Left ventricle myocardium inferior (tissue), 1 donor: ENCODE results near the gene CD180. TPM values are rescaled to one million over a fixed set of nuclear protein-coding genes. Genes with fewer than 3 reads are reported as not detected.
A peak's percentile ranks its signal among the peaks of the same experiment; 100 is the strongest.

Experiments used
- DNase-seq: peaks from one replicate; pipeline ENCODE4 v3.0.0-alpha.2; 2020
- H3K27ac ChIP-seq: fragments of 200-600 bp; replicated peaks from 2 replicates; pipeline ENCODE4 v1.8.0; 2021
- H3K27me3 ChIP-seq: fragments of 200-600 bp; 2 replicates; pipeline ENCODE4 v1.8.0; 2021; ENCODE audit warnings: low read depth
- H3K36me3 ChIP-seq: fragments of 200-600 bp; 2 replicates; pipeline ENCODE4 v1.8.0; 2021
- H3K4me1 ChIP-seq: fragments of 200-600 bp; 2 replicates; pipeline ENCODE4 v1.8.0; 2021
- H3K4me3 ChIP-seq: fragments of 200-600 bp; 2 replicates; pipeline ENCODE4 v1.8.0; 2021; ENCODE audit warnings: mild to moderate bottlenecking, moderate library complexity
- H3K9me3 ChIP-seq: fragments of 200-600 bp; replicated peaks from 2 replicates; pipeline ENCODE4 v1.8.0; 2021
- intact Hi-C: fragments of 100-400 bp; cut with micrococcal nuclease; formaldehyde crosslinking; loops from one replicate; pipeline ENCODE4 v1.11.0; 2022
- total RNA-seq: library from RNA; stranded (reverse); fragmentation: NEBNext Ultra II Directional; extraction: Animal tissue kit (Norgen Biotek cat#: 25700); gene quantifications from one replicate; pipeline ENCODE4 v1.2.1, GENCODE V29; 2021
- TF ChIP-seq, protein P1 (sequence below): fragments of 200-600 bp; IDR thresholded peaks from 2 replicates; pipeline ENCODE4 v1.8.0; 2021; ENCODE audit warnings: antibody characterized with exemption, mild to moderate bottlenecking, borderline replicate concordance
- donor health status: DM: no; HTN: yes; CAD: no; lungs with severe emphysema.

The CD180 gene
- total RNA-seq, 1 donor from 2014 or later, result 0.44 TPM

DNA sequence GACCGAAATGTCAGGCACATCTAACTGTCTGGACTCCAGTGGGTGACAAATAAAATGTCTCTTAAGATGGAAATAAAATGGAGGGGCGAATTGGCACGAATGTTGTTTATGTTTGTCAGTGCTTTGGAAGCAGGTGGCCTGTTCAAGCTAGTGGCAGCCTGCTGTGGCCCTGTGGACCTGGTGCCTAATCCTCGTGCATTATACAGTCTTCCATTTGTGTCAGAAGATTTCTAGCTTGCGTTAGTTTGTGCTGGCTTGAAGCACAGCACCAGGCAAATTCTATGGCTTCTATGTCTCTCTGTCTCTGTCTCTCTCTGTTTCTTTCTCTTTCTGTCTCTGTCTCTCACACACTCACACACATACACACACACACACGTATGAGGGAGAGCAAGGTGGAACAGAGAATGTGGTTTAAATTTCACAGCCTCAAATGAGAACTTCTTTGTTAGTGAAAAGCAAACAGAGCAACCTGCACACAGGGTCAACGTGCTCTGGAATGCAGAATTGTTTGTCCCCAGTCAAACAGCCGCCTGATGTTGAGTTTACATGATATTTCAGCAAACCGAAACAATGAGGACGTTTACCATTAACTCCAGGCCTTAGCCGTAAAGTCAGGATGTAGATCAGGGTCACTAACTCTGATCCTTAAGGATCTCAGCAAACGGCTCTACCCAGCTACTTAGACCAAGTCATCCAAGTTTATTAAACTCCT is 39.0 kb upstream of the CD180 start:
- intact Hi-C loops, result no loop called here
- TF ChIP-seq, protein P1, sequence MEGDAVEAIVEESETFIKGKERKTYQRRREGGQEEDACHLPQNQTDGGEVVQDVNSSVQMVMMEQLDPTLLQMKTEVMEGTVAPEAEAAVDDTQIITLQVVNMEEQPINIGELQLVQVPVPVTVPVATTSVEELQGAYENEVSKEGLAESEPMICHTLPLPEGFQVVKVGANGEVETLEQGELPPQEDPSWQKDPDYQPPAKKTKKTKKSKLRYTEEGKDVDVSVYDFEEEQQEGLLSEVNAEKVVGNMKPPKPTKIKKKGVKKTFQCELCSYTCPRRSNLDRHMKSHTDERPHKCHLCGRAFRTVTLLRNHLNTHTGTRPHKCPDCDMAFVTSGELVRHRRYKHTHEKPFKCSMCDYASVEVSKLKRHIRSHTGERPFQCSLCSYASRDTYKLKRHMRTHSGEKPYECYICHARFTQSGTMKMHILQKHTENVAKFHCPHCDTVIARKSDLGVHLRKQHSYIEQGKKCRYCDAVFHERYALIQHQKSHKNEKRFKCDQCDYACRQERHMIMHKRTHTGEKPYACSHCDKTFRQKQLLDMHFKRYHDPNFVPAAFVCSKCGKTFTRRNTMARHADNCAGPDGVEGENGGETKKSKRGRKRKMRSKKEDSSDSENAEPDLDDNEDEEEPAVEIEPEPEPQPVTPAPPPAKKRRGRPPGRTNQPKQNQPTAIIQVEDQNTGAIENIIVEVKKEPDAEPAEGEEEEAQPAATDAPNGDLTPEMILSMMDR, result no peak
- H3K4me1 ChIP-seq, result peaks cover 25% of the 10 kb centered on the region
- H3K36me3 ChIP-seq, result no peaks in the 10 kb centered on the region
- no peak for DNase-seq
- no peaks in the 10 kb centered on the region for H3K9me3 ChIP-seq
- peak overlapping the region; percentile 77 for H3K27ac ChIP-seq
- H3K27me3 ChIP-seq, result no peaks in the 10 kb centered on the region
- H3K4me3 ChIP-seq, result no peak overlapping the region

DNA sequence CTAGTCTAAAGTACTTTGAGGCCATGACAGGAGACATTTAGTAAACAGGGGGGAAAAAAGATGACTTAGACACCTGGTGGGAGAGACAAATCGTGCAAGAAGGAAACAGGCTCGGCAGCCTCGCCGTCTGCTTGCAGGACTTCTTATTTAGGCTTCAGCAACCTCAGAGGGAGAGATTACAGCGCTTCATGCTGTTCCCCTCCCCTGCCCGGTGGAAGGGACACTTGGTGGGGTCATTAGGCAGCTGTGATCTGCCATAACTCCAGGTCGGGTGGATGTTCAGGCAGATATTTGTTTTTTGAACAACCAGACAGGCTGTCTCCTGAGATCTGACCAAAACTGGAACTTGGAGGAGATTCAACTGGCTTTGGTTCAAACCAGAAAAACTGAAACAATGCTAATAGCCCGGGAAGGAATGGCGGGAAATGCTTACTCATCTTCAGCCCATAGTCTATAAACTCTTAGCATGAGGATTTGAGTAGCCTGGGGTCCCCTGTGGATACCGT is 38.1 kb upstream of the CD180 start:
- Histone ChIP-seq H3K4me3 (peak overlapping the region; percentile 46), H3K4me1 (peaks cover 25% of the 10 kb centered on the region), H3K27me3 (no peaks in the 10 kb centered on the region), H3K9me3 (no peaks in the 10 kb centered on the region), H3K27ac (peak overlapping the region; percentile 77), H3K36me3 (no peaks in the 10 kb centered on the region)
- intact Hi-C loops, result no loop called here
- TF ChIP-seq, protein P1, result no peak
- peak; percentile 40 for DNase-seq

DNA sequence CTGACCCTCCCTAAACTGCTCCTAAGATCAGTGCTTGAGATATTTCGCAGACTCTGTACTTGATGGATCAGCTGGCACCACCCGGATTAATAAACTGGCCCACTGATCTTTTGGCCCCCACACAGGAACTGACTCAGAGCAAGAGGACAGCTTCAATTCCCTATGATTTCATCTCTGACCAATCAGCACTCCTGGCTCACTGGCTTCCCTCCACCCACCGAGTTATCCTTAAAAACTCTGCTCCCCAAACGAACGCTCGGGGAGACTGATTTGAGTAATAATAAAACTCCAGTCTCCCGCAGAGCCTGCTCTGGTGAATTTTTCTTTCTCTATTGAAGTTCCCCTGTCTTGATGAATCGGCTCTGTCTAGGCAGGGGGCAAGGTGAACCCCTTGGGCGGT is 36.5 kb upstream of the CD180 start:
- DNase-seq, result no peak
- Histone ChIP-seq H3K36me3 (no peaks in the 10 kb centered on the region), H3K4me3 (no peak overlapping the region), H3K9me3 (no peaks in the 10 kb centered on the region), H3K4me1 (peaks cover 25% of the 10 kb centered on the region), H3K27me3 (no peaks in the 10 kb centered on the region), H3K27ac (no peak overlapping the region)
- TF ChIP-seq, protein P1, result no peak
- intact Hi-C loops, result no loop called here

DNA sequence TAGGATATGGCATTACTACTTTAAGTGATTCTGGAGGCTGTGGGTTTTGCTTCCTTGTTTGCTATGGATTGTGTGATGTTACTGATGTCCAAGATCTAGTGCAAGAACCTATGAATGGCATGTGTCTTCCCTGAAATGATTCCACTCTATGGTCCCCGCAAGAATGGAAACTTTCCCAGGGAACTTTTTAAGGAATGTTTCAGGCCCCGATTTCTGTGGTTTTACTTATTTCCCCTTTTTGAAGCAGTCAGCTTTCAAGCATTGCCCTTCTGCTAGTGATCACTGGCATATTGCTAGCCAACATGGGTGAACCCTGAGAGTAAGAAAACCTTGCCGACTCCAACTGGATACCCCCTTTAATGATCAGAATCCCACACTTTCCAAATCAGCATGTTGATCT is 26.6 kb upstream of the CD180 start:
- no peak overlapping the region for H3K4me3 ChIP-seq
- H3K4me1 ChIP-seq, result no peaks in the 10 kb centered on the region
- H3K9me3 ChIP-seq, result no peaks in the 10 kb centered on the region
- TF ChIP-seq, protein P1, result no peak
- intact Hi-C loops, result no loop called here
- DNase-seq, result no peak
- no peaks in the 10 kb centered on the region for H3K36me3 ChIP-seq
- no peaks in the 10 kb centered on the region for H3K27me3 ChIP-seq
- no peak overlapping the region for H3K27ac ChIP-seq

DNA sequence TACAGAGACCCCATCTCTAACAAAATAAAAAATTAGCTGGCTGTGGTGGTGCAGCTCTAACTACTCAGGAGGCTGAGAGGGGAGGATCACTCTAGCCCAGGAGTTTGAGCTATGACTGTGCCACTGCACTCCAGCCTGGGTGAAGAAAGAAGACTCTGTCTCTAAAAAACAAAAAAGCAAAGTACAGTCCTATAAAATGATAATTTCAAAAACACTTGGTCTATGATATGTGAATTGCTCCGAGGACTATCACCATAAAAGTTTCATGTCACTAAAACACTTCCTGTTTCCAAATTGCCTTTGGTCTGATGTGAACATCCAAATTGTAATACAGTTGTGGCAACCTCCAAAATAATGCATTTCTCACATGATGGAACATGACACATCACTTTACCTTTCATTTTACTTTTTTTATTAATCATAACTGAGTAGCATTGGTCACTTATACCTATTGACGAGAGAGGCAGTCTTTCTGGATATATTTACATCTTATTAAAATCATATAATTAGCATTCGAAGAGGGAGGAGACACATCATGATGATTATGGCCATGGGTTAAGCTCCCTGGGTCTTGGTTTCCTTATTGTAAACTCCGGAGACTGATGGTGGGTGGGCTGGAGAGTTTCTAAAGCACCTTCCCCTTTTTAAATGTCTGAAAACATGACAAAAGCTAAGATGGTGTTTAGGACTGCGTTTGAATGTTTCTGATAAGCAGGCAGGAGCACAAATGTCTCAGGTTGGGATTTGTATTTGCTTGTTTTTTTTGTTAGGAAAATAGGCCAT is 25.8 kb upstream of the CD180 start:
- Histone ChIP-seq H3K4me1 (peaks cover 1% of the 10 kb centered on the region), H3K27ac (no peak overlapping the region), H3K36me3 (no peaks in the 10 kb centered on the region), H3K9me3 (no peaks in the 10 kb centered on the region), H3K27me3 (no peaks in the 10 kb centered on the region), H3K4me3 (no peak overlapping the region)
- no peak for DNase-seq
- intact Hi-C loops, result no loop called here
- TF ChIP-seq, protein P1, result no peak
